Left lung (tissue), 10 donors: ENCODE measurements around the gene VCAN. TPM values are rescaled to one million over a fixed set of nuclear protein-coding genes. Genes with fewer than 3 reads are reported as not detected.

Source experiments
- ATAC-seq: fragments of 200-7000 bp; cut with Tn5 transposase; one replicate; pipeline ENCODE4 v1.9.1; 2020; ENCODE audit warnings: moderate library complexity
- DNase-seq, 4 donors: peaks; one replicate each; pipeline ENCODE4 v3.0.0-alpha.2; 2013 to 2020
- H3K27ac ChIP-seq, 2 donors: fragments of 200-600 bp; sonication (generic) in 1 of 2; one replicate each; pipeline versions ENCODE4 v1.5.0 to v1.8.0; 2020 to 2021
- H3K27me3 ChIP-seq, 2 donors: fragments of 200-600 bp; sonication (generic) in 1 of 2; one replicate each; pipeline versions ENCODE4 v1.5.0 to v1.8.0; 2020 to 2021
- H3K36me3 ChIP-seq, 2 donors: fragments of 200-600 bp; sonication (generic) in 1 of 2; one replicate each; pipeline versions ENCODE4 v1.5.0 to v1.8.0; 2020 to 2021
- H3K4me1 ChIP-seq, 2 donors: fragments of 200-600 bp; one replicate each; pipeline ENCODE4 v1.8.0; 2021
- H3K4me3 ChIP-seq, 2 donors: fragments of 200-600 bp; sonication (generic) in 1 of 2; one replicate each; pipeline versions ENCODE4 v1.5.0 to v1.8.0; 2020 to 2021; ENCODE audit warnings: mild to moderate bottlenecking in 1 of 2
- H3K9me3 ChIP-seq, 2 donors: fragments of 200-600 bp; sonication (generic) in 1 of 2; one replicate each; pipeline versions ENCODE4 v1.5.0 to v1.8.0; 2020 to 2021
- CTCF ChIP-seq, 2 donors: fragments of 200-600 bp; sonication (generic) in 1 of 2; IDR thresholded peaks; one replicate each; pipeline versions ENCODE4 v1.5.0 to v1.8.0; 2021; ENCODE audit warnings: antibody characterized with exemption in 2 of 2
- intact Hi-C, 2 donors: fragments of 100-400 bp; cut with DNase I; formaldehyde crosslinking; loops; one replicate each; pipeline versions ENCODE4 v1.11.2 to v1.14.2; 2022
- polyA plus RNA-seq, 6 donors: library from polyadenylated mRNA; unstranded; fragments of 120-200 nt; gene quantifications; one replicate each; pipeline ENCODE4 v1.2.1, GENCODE V29; 2013; ENCODE audit not compliant: insufficient read length in 6 of 6
- total RNA-seq, 2 donors: library from RNA; stranded (reverse); fragmentation: NEBNext Ultra II Directional; extraction: Animal tissue kit (Norgen Biotek cat#: 25700); gene quantifications; one replicate each; pipeline ENCODE4 v1.2.1, GENCODE V29; 2021
- donor health status: DM: no; HTN: yes; CAD: no.
- donor health status: DM: no; HTN: no; CAD: no.

Gene VCAN
- total and polyA plus RNA-seq, 8 donors = 217 to 598 (median 513) TPM

DNA sequence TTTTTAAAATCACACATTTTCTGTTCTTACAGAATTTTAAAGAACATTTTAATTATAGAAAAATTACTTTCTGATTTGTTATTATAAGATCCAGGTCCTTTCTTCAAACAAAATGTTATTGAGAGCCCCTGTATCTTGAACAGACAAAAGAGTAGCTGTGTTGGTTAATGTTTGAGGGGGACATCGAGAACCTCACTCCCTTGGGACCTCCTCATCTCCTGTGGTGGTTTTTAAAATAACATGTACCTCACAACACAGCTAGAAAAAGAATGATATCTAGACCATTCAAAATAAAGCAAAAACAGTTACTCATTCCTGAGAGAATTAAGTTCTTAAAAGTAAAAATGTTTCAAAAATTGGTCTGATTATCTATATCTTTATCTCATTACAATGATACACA, 54.7 kb downstream of the VCAN start:
- Histone ChIP-seq H3K27me3 (no peaks in the 10 kb centered on the region), H3K4me3 (no peak overlapping the region), H3K4me1 (no peaks in the 10 kb centered on the region), H3K9me3 (no peaks in the 10 kb centered on the region), H3K36me3 (peaks cover 0 to 8% of the 10 kb centered on the region in 2 donors), H3K27ac (no peak overlapping the region)
- ATAC-seq = no peak
- no peak for DNase-seq
- no peak for TF ChIP-seq CTCF (IDR thresholded peaks at IDR 0.05)
- intact Hi-C loops = no loop called here

DNA sequence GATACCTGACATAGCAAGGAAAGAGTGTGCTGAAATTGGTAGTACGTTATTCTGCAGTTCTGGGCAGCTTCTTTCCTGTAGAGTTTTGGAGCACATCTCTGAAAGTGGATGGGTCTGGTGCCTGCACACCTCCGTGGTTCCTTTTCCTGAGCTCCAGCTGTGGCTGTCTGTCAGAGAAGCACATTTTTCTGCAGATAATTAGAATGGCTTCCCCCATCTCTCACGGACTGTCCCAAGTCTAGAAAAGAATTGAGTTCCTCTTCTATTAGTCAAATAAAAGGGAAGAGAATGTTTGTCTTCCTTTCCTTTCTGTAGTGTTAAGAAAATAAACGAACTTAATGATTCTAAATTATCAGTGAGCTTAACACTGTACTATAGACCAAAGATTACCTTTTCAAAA, 55.7 kb downstream of the VCAN start:
- ATAC-seq = no peak
- no peaks in the 10 kb centered on the region for H3K9me3 ChIP-seq
- TF ChIP-seq CTCF (IDR thresholded peaks at IDR 0.05) = no peak

GRCh38 chr5:83527722-83528438, 56.3 kb downstream of the VCAN start:
- Histone ChIP-seq H3K27me3 (no peaks in the 10 kb centered on the region), H3K9me3 (no peaks in the 10 kb centered on the region), H3K4me3 (no peak overlapping the region), H3K36me3 (no peaks in the 10 kb centered on the region), H3K4me1 (no peaks in the 10 kb centered on the region), H3K27ac (no peak overlapping the region)
- no peak for ATAC-seq
- no peak for DNase-seq
- intact Hi-C loops = no loop called here
- TF ChIP-seq CTCF (IDR thresholded peaks at IDR 0.05) = no peak

More for the DNA sequence above, 55.7 kb downstream of the VCAN start:
- Histone ChIP-seq H3K27me3 (no peaks in the 10 kb centered on the region), H3K4me3 (no peak overlapping the region), H3K36me3 (no peaks in the 10 kb centered on the region), H3K4me1 (no peaks in the 10 kb centered on the region), H3K27ac (no peak overlapping the region)
- no peak for DNase-seq
- intact Hi-C loops = no loop called here

DNA sequence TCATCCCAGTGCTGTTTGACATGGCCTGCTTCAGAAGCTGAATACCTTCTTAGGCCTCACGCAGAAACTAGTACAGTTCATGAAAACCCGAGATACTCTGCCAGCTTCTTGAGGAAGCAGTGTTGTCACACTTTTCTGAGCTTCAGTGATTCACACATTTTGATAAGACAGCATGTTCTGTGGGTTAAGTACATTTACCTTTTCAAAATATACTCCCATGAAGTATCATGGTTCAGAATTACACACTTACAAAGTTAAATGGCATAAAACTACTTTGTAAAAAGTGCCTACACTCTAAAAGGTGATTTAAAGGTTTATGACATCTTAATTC, 56.9 kb downstream of the VCAN start:
- ATAC-seq (no peak), DNase-seq (no peak)
- no peak for TF ChIP-seq CTCF (IDR thresholded peaks at IDR 0.05)
- no peaks in the 10 kb centered on the region for H3K27me3 ChIP-seq
- H3K36me3 ChIP-seq = no peaks in the 10 kb centered on the region
- intact Hi-C loops = no loop called here
- no peak overlapping the region for H3K27ac ChIP-seq
- H3K4me3 ChIP-seq = no peak overlapping the region
- no peaks in the 10 kb centered on the region for H3K4me1 ChIP-seq
- H3K9me3 ChIP-seq = no peaks in the 10 kb centered on the region

DNA sequence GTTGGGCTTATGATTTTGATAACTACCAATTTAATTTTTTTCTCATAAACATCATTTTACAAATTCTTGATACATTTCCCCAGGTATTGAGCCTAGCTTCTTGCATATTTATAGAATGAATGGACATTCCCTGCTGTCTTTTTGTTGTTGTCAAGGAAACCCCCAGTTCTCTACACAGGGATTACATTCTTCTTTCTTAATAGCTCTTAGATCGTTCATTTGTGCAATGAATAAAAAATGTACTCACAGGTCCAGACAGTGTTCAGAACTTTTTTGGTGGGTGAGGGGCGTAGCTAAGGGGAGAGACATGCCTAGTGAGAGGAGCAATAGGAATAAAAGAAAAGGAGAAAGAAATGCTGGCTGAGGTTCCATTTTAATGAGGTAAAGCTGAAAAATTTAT, 58.6 kb downstream of the VCAN start:
- DNase-seq = no peak
- intact Hi-C loops = no loop called here

More for the DNA sequence above, 58.6 kb downstream of the VCAN start:
- H3K4me1 ChIP-seq = no peaks in the 10 kb centered on the region
- ATAC-seq = no peak
- H3K27me3 ChIP-seq = no peaks in the 10 kb centered on the region
- no peaks in the 10 kb centered on the region for H3K9me3 ChIP-seq
- no peak for TF ChIP-seq CTCF (IDR thresholded peaks at IDR 0.05)
- no peaks in the 10 kb centered on the region for H3K36me3 ChIP-seq
- no peak overlapping the region for H3K27ac ChIP-seq
- no peak overlapping the region for H3K4me3 ChIP-seq
